Glutamatergic neuron (in vitro differentiated cells): Measurements from ENCODE around the gene NEUROD2. TPM values are rescaled to one million over a fixed set of nuclear protein-coding genes. Genes with fewer than 3 reads are reported as not detected.

Experiments
- DNase-seq: peaks from one replicate; pipeline ENCODE4 v3.0.0; 2022
- H3K27ac Mint-ChIP-seq: one replicate; pipeline ENCODE4 v1.8.0; 2020; ENCODE audit warnings: mild to moderate bottlenecking, mixed read lengths, inconsistent platforms; ENCODE audit not compliant: unreplicated experiment
- H3K27me3 Mint-ChIP-seq: one replicate; pipeline ENCODE4 v1.8.0; 2020; ENCODE audit warnings: mild to moderate bottlenecking, moderate library complexity, mixed read lengths, inconsistent platforms; ENCODE audit not compliant: unreplicated experiment
- H3K36me3 Mint-ChIP-seq: one replicate; pipeline ENCODE4 v1.8.0; 2020; ENCODE audit warnings: mild to moderate bottlenecking, mixed read lengths, inconsistent platforms; ENCODE audit not compliant: unreplicated experiment
- H3K4me1 Mint-ChIP-seq: one replicate; pipeline ENCODE4 v1.8.0; 2020; ENCODE audit warnings: mild to moderate bottlenecking, low read depth, mixed read lengths, inconsistent platforms; ENCODE audit not compliant: unreplicated experiment
- H3K4me3 Mint-ChIP-seq: one replicate; pipeline ENCODE4 v1.8.0; 2020; ENCODE audit warnings: mild to moderate bottlenecking, mixed read lengths, inconsistent platforms; ENCODE audit not compliant: unreplicated experiment
- H3K9me3 Mint-ChIP-seq: one replicate; pipeline ENCODE4 v1.8.0; 2020; ENCODE audit warnings: mild to moderate bottlenecking, moderate library complexity, mixed read lengths, inconsistent platforms; ENCODE audit not compliant: unreplicated experiment
- CTCF ChIP-seq: fragments of 200-600 bp; sonication (generic); IDR thresholded peaks from one replicate; pipeline ENCODE4 v1.5.0; 2021; ENCODE audit not compliant: partially characterized antibody, unreplicated experiment
- total RNA-seq: library from RNA; stranded (reverse); fragmentation: NEBNext Ultra II Directional; extraction: Animal tissue kit (Norgen Biotek cat#: 25700); gene quantifications from one replicate; pipeline ENCODE4 v1.2.1, GENCODE V29; 2021; ENCODE audit not compliant: unreplicated experiment

Gene NEUROD2
- total RNA-seq, 1 donor from 2014 or later = 6.3 TPM

- peaks cover 2% of the 10 kb centered on the region for H3K9me3 Mint-ChIP-seq
- H3K27me3 Mint-ChIP-seq = peaks cover 5% of the 10 kb centered on the region
- no peak overlapping the region for H3K27ac Mint-ChIP-seq
- no peak for TF ChIP-seq CTCF
- no peak for DNase-seq
- no peak overlapping the region for H3K4me3 Mint-ChIP-seq
- H3K4me1 Mint-ChIP-seq = peaks cover 15% of the 10 kb centered on the region
- peaks cover 5% of the 10 kb centered on the region for H3K36me3 Mint-ChIP-seq
These were observed 4.7 kb upstream of the NEUROD2 start for GRCh38 chr17:39612291-39612894.

GRCh38 chr17:39611401-39612112 is 3.8 kb upstream of the NEUROD2 start:
- H3K27me3 Mint-ChIP-seq = peaks cover 5% of the 10 kb centered on the region
- H3K4me3 Mint-ChIP-seq = no peak overlapping the region
- no peak for TF ChIP-seq CTCF
- H3K36me3 Mint-ChIP-seq = peaks cover 5% of the 10 kb centered on the region
- peaks cover 2% of the 10 kb centered on the region for H3K9me3 Mint-ChIP-seq
- H3K4me1 Mint-ChIP-seq = peaks cover 15% of the 10 kb centered on the region
- no peak for DNase-seq
- H3K27ac Mint-ChIP-seq = no peak overlapping the region

- peaks cover 2% of the 10 kb centered on the region for H3K9me3 Mint-ChIP-seq
- no peak for DNase-seq
- H3K4me1 Mint-ChIP-seq = peaks cover 20% of the 10 kb centered on the region
- H3K4me3 Mint-ChIP-seq = no peak overlapping the region
- peak overlapping the region; percentile 14 for H3K27ac Mint-ChIP-seq
- H3K27me3 Mint-ChIP-seq = peaks cover 9% of the 10 kb centered on the region
- no peak for TF ChIP-seq CTCF
- H3K36me3 Mint-ChIP-seq = peaks cover 2% of the 10 kb centered on the region
These were observed 1.8 kb upstream of the NEUROD2 start for GRCh38 chr17:39609416-39610025.

- Mint-ChIP-seq H3K27ac (peak overlapping the region; percentile 60), H3K9me3 (peaks cover 2% of the 10 kb centered on the region), H3K27me3 (peaks cover 12% of the 10 kb centered on the region), H3K36me3 (no peaks in the 10 kb centered on the region), H3K4me1 (peaks cover 23% of the 10 kb centered on the region), H3K4me3 (peak overlapping the region; percentile 75)
- DNase-seq = no peak
- no peak for TF ChIP-seq CTCF
These were observed 642 bp upstream of the NEUROD2 start for GRCh38 chr17:39608142-39608981.
